HepG2 (cell line): ENCODE data around the gene MYO7B. TPM values are rescaled to one million over a fixed set of nuclear protein-coding genes. Genes with fewer than 3 reads are reported as not detected.

Experiments used
- ATAC-seq: fragments of 200-7000 bp; cut with Tn5 transposase; 3 replicates; pipeline ENCODE4 v1.9.1; 2020; ENCODE audit warnings: mild to moderate bottlenecking, moderate library complexity
- BruUV-seq: library from RNA; stranded (reverse); fragments of 400-500 nt; replicated peaks from 2 replicates; lab custom pipeline; 2021; lab: Mats Ljungman, UMichigan
- CTCF ChIA-PET: fragments of 300-600 bp; formaldehyde crosslinking; extraction: SDS; loops from one replicate; lab custom pipeline; 2021; ENCODE audit warnings: low total read pairs, inconsistent platforms, low intra/inter-chr PET ratio; lab: Yijun Ruan, JAX
- POLR2A ChIA-PET: fragments of 350-600 bp; sonication (Branson Sonifier 250); formaldehyde crosslinking; loops from one replicate; lab custom pipeline; 2020; ENCODE audit warnings: antibody characterized with exemption, inconsistent platforms; lab: Yijun Ruan, JAX
- DNase-seq: peaks from one replicate; pipeline ENCODE4 v3.0.0-alpha.2; 2015; ENCODE audit warnings: low spot score
- FAIRE-seq: peaks from 3 replicates; lab custom pipeline; 2011; peaks lifted over from hg19 to GRCh38; lab: Jason Lieb, UNC
- H2AFZ ChIP-seq: one replicate; pipeline ENCODE4 v1.6.1; 2011; ENCODE audit warnings: low read length, inconsistent platforms
- H3K27ac ChIP-seq: fragments of 300-600 bp; 3 replicates; pipeline ENCODE4 v1.8.0; 2011; ENCODE audit warnings: mixed run types, mild to moderate bottlenecking, mixed read lengths, low read length, inconsistent platforms; ENCODE audit not compliant: insufficient read depth; ENCODE audit errors: extremely low read length
- H3K27me3 ChIP-seq, 2 experiments: fragments of 200-600 bp in 1 of 2; 2 replicates in 1 of 2; 3 replicates in 1 of 2; pipeline versions ENCODE4 v1.6.0 to v1.8.0; 2011; ENCODE audit warnings: low read length in 2 of 2, mild to moderate bottlenecking in 2 of 2, moderate library complexity in 2 of 2, inconsistent platforms in 1 of 2; ENCODE audit not compliant: insufficient read depth in 2 of 2, control insufficient read depth in 1 of 2
- H3K36me3 ChIP-seq, 2 experiments: fragments of 200-600 bp in 1 of 2; replicated peaks in 1 of 2; 2 replicates in 1 of 2; 3 replicates in 1 of 2; pipeline versions ENCODE4 v1.5.1 to v1.8.0; 2011; ENCODE audit warnings: low read length in 2 of 2, inconsistent platforms in 1 of 2; ENCODE audit not compliant: insufficient read depth in 2 of 2, control insufficient read depth in 1 of 2
- H3K4me1 ChIP-seq: 2 replicates; pipeline ENCODE4 v1.5.1; 2012; ENCODE audit warnings: low read length, inconsistent platforms; ENCODE audit not compliant: insufficient read depth
- H3K4me2 ChIP-seq: 2 replicates; pipeline ENCODE4 v1.6.0; 2011; ENCODE audit warnings: low read depth, low read length, inconsistent platforms
- H3K4me3 ChIP-seq, 3 experiments: fragments of 200-600 bp in 1 of 3; sonication (generic), shearing (Covaris generic) in 1 of 3; replicated peaks in 1 of 3; 2 replicates each; pipeline ENCODE4 v1.5.1; 2011 to 2016; ENCODE audit warnings: low read length in 3 of 3, inconsistent platforms in 2 of 3, low read depth in 2 of 3, mild to moderate bottlenecking in 2 of 3, control low read depth in 1 of 3, mixed read lengths in 1 of 3; ENCODE audit not compliant: insufficient read depth in 1 of 3
- H3K79me2 ChIP-seq: one replicate; pipeline ENCODE4 v1.6.1; 2011; ENCODE audit warnings: low read length, inconsistent platforms; ENCODE audit not compliant: insufficient read depth
- H3K9ac ChIP-seq: 2 replicates; pipeline ENCODE4 v1.6.0; 2011; ENCODE audit warnings: mild to moderate bottlenecking, low read depth, low read length, inconsistent platforms; ENCODE audit not compliant: insufficient read depth
- H3K9me3 ChIP-seq: 2 replicates; pipeline ENCODE4 v1.5.1; 2012; ENCODE audit warnings: mild to moderate bottlenecking, low read length
- H4K20me1 ChIP-seq: 2 replicates; pipeline ENCODE4 v1.6.0; 2011; ENCODE audit warnings: inconsistent platforms, mild to moderate bottlenecking, low read length, moderate library complexity; ENCODE audit not compliant: insufficient read depth
- CREB1 ChIP-seq, 2 experiments: fragments of 450-650 bp in 1 of 2; IDR thresholded peaks; 2 replicates each; pipeline ENCODE4 v1.6.1; 2016 to 2017; ENCODE audit warnings: control low read depth in 1 of 2, mild to moderate bottlenecking in 1 of 2, missing compliant biosample characterization in 1 of 2, missing genetic modification characterization in 1 of 2
- FIP1L1 ChIP-seq: fragments of 200-400 bp; formaldehyde crosslinking; IDR thresholded peaks from 2 replicates; pipeline ENCODE4 v1.6.1; 2018; ENCODE audit warnings: low read depth, mild to moderate bottlenecking, low read length, moderate library complexity, borderline replicate concordance; ENCODE audit not compliant: insufficient read depth
- HOXA5 ChIP-seq: sonication (generic); formaldehyde crosslinking; IDR thresholded peaks from 2 replicates; pipeline ENCODE4 v1.4.0; 2020; ENCODE audit warnings: missing genetic modification reagents
- ZNF292 ChIP-seq: sonication (generic); formaldehyde crosslinking; IDR thresholded peaks from 2 replicates; pipeline ENCODE4 v1.8.1; 2022; ENCODE audit warnings: mild to moderate bottlenecking, low read depth, missing genetic modification reagents, borderline replicate concordance
- ZNF382 ChIP-seq: sonication (generic); formaldehyde crosslinking; IDR thresholded peaks from 2 replicates; pipeline ENCODE4 v1.5.0; 2020; ENCODE audit warnings: missing genetic modification reagents, mild to moderate bottlenecking, borderline replicate concordance
- ZNF558 ChIP-seq: sonication (generic); formaldehyde crosslinking; IDR thresholded peaks from 2 replicates; pipeline ENCODE4 v1.9.0; 2022; ENCODE audit warnings: mild to moderate bottlenecking, missing genetic modification reagents, borderline replicate concordance
- ZNF7 ChIP-seq: IDR thresholded peaks from 2 replicates; pipeline ENCODE4 v1.6.1; 2016; ENCODE audit warnings: missing biosample characterization, missing genetic modification reagents
- WGBS: methylation state at CpG from one replicate; pipeline ENCODE4 v1.1.6; 2017; ENCODE audit warnings: low lambda C conversion rate; 5-methylcytosine and 5-hydroxymethylcytosine counted together
- in situ Hi-C: cut with HindIII; loops from 2 replicates; pipeline ENCODE4 v1.10.0; 2017; ENCODE audit warnings: low pct_unique_long_range_greater_than_20kb; ENCODE audit not compliant: extremely low pct_ligation_motif_present
- intact Hi-C: fragments of 100-400 bp; cut with micrococcal nuclease; formaldehyde crosslinking; loops from one replicate; pipeline ENCODE4 v1.10.0; 2022; ENCODE audit not compliant: unreplicated experiment
- polyA plus RNA-seq, 8 experiments: library from polyadenylated mRNA; depleted of rRNA in 3 of 8; stranded (reverse) in 7 of 8; unstranded in 1 of 8; fragments of >200 nt; fragmentation: Illumina TruSeq in 4 of 8; extraction: Trizol in 4 of 8; gene quantifications; 2 replicates each; pipeline versions ENCODE4 v1.2.1 to v1.2.3, GENCODE V29; 2011 to 2016; ENCODE audit warnings: low read depth in 4 of 8, missing spikeins in 1 of 8, mixed read lengths in 1 of 8; ENCODE audit not compliant: insufficient read depth in 1 of 8
- total RNA-seq, 5 experiments: library from RNA; depleted of rRNA; stranded (reverse); fragments of >200 nt; fragmentation: Illumina TruSeq; extraction: Trizol; gene quantifications; 2 replicates each; pipeline ENCODE4 v1.2.3, GENCODE V29; 2016; ENCODE audit warnings: low read depth in 1 of 5
- TF ChIP-seq, protein P1 (sequence below): sonication (generic); formaldehyde crosslinking; IDR thresholded peaks from 2 replicates; pipeline ENCODE4 v1.9.0; 2022; ENCODE audit warnings: low read depth, missing genetic modification reagents

The MYO7B gene
- total and polyA plus RNA-seq, 2 of the 13 experiments (the other 11 are each of a cell fraction or from before 2014, with no cell fraction given) = not detected

- TF ChIP-seq HOXA5 (no peak), ZNF7 (CRISPR knock-in tag) (0 out of 2 replicates have a peak, but pooled peaks have one; percentile 15), FIP1L1 (no peak), CREB1 (IDR thresholded peaks at IDR 0.05) (peak; percentile 54; the same call in 1 of the 2 replicates), CREB1 (CRISPR knock-in tag; IDR thresholded peaks at IDR 0.05) (no peak), ZNF558 (CRISPR knock-in tag) (no peak), ZNF292 (CRISPR knock-in tag) (no peak), ZNF382 (CRISPR knock-in tag) (no peak)
- TF ChIP-seq, protein P1, sequence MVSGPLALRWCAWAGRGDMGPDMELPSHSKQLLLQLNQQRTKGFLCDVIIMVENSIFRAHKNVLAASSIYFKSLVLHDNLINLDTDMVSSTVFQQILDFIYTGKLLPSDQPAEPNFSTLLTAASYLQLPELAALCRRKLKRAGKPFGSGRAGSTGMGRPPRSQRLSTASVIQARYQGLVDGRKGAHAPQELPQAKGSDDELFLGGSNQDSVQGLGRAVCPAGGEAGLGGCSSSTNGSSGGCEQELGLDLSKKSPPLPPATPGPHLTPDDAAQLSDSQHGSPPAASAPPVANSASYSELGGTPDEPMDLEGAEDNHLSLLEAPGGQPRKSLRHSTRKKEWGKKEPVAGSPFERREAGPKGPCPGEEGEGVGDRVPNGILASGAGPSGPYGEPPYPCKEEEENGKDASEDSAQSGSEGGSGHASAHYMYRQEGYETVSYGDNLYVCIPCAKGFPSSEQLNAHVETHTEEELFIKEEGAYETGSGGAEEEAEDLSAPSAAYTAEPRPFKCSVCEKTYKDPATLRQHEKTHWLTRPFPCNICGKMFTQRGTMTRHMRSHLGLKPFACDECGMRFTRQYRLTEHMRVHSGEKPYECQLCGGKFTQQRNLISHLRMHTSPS (CRISPR knock-in tag) = no peak
- H3K4me3 ChIP-seq = no peak overlapping the region
Measured at GRCh38 chr2:127585270-127585807, 49.9 kb downstream of the MYO7B start.

More at GRCh38 chr2:127585270-127585807, 49.9 kb downstream of the MYO7B start:
- CTCF ChIA-PET = no interaction called here
- in situ Hi-C loops = no loop called here
- H3K79me2 ChIP-seq = no peaks in the 10 kb centered on the region
- no peaks in the 10 kb centered on the region for H3K36me3 ChIP-seq
- ATAC-seq = no peak
- H3K27me3 ChIP-seq = peaks cover 16 to 63% of the 10 kb centered on the region in 2 experiments
- no peak overlapping the region for H3K4me2 ChIP-seq
- no peak overlapping the region for H3K27ac ChIP-seq
- no peaks in the 10 kb centered on the region for H3K4me1 ChIP-seq
- H4K20me1 ChIP-seq = no peaks in the 10 kb centered on the region
- H3K9me3 ChIP-seq = no peaks in the 10 kb centered on the region
- FAIRE-seq = no peak
- intact Hi-C loops = no loop called here
- POLR2A ChIA-PET = no interaction called here
- BruUV-seq = no TSS peak
- no peak overlapping the region for H3K9ac ChIP-seq
- WGBS = 29% methylated on average over 5 of the region's 5 CpGs
- DNase-seq = no peak
- no peak overlapping the region for H2AFZ ChIP-seq
